SKM-1 treated with dmso at 0.1 percent for 144 hours (cell line): ENCODE measurements around the gene OR6C68.
"Not testable (repeated sequence)": the region's sequence is repeated elsewhere in the genome, so short reads cannot be mapped to it uniquely, and the experiment has no call there.

Source experiments
- DNase-seq: peaks from one replicate; lab custom pipeline; 2025; ENCODE audit not compliant: unreplicated experiment; lab: John Stamatoyannopoulos, UW

OR6C68 gene

DNA sequence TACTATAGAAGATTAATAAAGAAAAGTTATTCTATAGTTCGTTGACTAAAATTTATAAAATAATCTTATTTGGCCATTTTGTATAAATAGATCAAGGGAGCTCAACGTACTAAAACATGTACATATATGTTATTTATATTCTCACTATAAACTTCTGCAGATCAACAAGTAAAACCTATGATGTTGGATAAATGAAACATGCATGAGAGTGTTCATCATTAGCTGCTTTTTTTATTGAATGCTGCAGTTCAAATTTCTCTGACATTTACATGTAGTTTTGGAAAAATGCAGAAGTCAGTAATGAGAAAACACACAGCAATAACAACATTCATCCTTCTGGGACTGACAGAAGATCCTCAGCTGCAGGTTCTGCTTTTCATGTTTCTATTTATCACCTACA, at the start of gene OR6C68:
Gene OR6C68, plus strand, starts transcription at position 301 of the 400 bp plus-strand sequence. Its CDS starts 0 bp downstream, at position 301.
- DNase-seq, result no peak

DNA sequence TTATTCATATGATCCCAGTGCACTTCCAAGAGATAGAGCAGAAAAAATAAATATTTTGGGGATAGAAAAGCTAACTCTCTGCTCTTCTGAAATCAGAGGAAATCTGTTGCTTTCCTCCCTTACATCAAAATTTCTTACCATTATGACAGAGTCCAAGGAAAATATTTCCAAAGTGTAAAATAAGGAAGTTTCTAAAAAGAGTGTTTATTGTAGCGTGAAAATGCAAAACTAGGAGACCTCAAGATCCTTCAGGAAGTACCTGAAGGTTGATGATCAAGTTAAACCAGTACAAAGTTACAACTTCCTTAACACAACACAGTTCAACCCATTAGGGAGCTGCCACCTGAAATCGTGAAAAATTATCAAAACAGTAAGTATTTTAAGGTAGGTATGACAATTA, 48.4 kb upstream of the OR6C68 start, which contains the start of gene OR6C2:
Gene OR6C2, plus strand, starts transcription at position 301 of the 400 bp plus-strand sequence. CDS start 8,138 bp downstream, outside the sequence.
- no peak for DNase-seq

- DNase-seq, result no peak
These were observed 46.8 kb upstream of the OR6C68 start for GRCh38 chr12:55445357-55445756.

DNA sequence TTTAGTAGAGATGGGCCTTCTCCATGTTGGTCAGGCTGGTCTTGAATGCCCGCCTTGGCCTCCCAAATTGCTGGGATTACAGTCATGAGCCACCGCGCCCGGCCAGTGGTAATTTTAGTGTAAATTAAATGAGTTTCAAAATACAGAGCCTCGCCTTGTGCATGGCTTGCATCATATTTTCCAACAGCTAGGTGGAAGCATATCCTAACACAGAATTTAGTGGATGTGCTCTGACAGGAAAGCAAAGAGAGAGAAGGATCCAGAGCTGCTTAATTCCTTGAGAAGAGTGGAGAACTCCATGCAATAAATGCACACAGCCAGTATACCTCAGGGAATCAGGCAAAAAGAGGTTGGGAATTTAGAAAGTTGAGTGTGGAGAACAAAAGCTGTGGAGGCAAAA, 45.9 kb upstream of the OR6C68 start:
- DNase-seq, result no peak

GRCh38 chr12:55448825-55449224, 43.4 kb upstream of the OR6C68 start:
- DNase-seq, result no peak

GRCh38 chr12:55464926-55465325, 27.3 kb upstream of the OR6C68 start:
- DNase-seq, result not testable (repeated sequence)

DNA sequence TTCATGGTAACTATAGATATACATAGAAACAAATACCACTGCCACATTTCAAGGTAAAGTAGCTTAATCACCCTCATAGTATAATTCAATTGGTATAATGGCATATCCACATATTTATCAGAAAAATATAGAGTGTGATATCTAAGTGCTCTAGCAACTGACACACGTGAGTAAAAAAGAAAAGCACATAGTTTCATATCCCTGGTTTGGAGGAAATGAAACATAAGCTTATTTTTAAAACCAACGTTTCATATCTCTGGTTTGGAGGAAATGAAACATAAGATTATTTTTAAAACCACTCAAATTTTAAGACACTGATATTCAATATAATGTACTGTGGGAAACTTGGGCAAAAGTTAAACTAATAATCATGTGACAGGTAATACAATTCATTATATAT, 24.3 kb upstream of the OR6C68 start:
- no peak for DNase-seq

- no peak for DNase-seq
These were observed 22.9 kb upstream of the OR6C68 start for GRCh38 chr12:55469291-55469690.

DNA sequence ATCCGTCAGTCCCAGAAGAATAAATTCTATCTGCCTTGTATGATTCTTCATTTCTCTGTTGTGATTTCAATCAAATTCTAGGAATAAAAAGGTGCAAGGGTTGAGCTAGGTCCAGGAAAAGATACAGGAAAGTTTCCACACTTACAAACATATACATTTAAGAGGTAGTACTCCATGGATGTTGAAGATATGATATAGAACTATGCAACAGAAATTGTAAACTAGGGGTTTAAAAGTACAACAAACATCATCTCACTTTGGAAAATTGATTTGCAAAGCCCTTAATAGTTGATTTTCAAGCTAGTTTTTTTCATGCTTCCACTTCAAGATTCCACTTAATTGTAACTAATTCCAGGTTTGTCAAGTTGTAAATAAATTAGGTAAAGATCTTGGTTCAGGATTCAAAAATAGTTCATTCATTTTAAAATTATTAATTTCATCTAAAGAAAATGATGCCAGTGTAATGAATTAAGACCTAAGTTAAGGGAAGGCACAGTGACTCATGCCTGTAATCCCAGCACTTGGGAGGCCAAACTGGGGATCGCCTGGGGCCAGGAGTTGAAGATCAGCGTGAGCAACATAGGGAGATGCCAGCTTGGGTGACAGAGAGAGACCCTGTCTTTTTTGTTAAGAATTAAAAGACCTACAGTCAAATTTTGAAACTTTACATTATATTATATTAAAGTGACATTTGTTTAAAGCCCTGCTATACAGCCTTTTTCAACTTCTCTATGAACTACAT, 21.9 kb upstream of the OR6C68 start, which contains the start of gene OR6C70:
Gene OR6C70, minus strand, starts transcription at position 51 of the 742 bp plus-strand sequence. Its CDS starts 0 bp downstream, at position 51.
- DNase-seq, result no peak

DNA sequence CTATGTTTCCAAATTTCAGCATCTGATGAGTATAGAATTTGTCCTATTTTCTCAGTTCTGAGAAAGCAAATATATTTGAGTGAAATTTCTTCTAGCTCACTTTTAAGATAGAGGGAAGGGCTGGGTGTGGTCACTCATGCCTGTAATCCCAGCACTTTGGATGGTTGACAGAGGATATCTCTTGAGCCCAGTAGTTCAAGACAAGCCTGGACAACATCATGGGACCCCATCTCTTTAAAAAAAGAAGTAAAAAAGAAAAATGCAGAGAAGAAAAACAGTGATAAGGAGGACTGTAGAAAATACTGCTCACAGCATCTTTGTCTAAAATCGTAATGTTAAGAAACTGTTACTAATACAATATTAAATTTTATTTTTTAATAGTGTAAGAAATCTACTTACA, 19.9 kb upstream of the OR6C68 start:
- DNase-seq, result no peak

DNA sequence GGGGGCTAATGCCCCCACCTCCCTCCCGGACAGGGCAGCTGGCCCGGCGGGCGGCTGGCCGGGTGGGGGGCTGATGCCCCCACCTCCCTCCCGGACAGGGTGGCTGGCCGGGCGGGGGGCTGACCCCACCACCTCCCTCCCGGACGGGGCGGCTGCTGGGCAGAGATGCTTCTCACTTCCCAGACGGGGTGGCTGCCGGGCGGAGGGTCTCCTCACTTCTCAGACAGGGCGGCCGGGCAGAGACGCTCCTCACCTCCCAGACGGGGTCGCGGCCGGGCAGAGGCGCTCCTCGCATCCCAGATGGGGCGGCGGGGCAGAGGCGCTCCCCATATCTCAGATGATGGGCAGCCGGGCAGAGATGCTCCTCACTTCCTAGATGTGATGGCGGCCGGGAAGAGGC, 13.0 kb upstream of the OR6C68 start:
- DNase-seq, result not testable (repeated sequence)

DNA sequence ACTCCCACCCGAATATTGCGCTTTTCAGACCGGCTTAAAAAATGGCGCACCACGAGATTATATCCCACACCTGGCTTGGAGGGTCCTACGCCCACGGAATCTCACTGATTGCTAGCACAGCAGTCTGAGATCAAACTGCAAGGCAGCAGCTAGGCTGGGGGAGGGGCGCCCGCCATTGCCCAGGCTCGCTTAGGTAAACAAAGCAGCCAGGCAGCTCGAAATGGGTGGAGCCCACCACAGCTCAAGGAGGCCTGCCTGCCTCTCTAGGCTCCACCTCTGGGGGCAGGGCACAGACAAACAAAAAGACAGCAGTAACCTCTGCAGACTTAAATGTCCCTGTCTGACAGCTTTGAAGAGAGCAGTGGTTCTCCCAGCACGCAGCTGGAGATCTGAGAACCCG, 7.9 kb upstream of the OR6C68 start:
- DNase-seq, result not testable (repeated sequence)

GRCh38 chr12:55495490-55495889, 3.3 kb downstream of the OR6C68 start:
- no peak for DNase-seq

- DNase-seq, result no peak
These were observed 7.1 kb downstream of the OR6C68 start for GRCh38 chr12:55499231-55499630.

GRCh38 chr12:55499810-55500252, 7.7 kb downstream of the OR6C68 start:
- no peak for DNase-seq

DNA sequence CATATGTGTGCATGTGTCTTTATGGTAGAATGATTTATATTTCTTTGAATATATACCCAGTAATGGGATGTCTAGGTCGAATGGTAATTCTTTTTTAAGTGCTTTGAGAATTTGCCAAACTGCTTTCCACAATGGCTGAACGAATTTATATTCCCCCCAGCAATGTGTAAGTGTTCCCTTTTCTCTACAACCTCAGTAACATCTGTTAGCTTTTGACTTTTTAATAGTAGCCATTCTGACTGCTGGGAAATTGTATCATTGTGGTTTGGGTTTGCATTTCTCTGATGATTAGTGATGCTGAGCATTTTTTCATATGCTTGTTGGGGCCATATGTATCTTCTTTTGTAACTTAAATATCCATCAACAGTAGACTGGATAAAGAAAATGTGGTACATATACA, 9.4 kb downstream of the OR6C68 start:
- no peak for DNase-seq

GRCh38 chr12:55515696-55516095, 23.5 kb downstream of the OR6C68 start:
- DNase-seq, result no peak

GRCh38 chr12:55516391-55516790, 24.2 kb downstream of the OR6C68 start:
- no peak for DNase-seq
